CD4-positive, alpha-beta T cell treated with Interleukin-6 at 100 ng/mL for 8 hours (primary cell): ENCODE results near the gene FLNC.
A peak's percentile ranks its signal among the peaks of the same experiment; 100 is the strongest.

ENCODE experiments used
- DNase-seq: peaks from one replicate; pipeline ENCODE4 v3.0.0-alpha.2; 2020; ENCODE audit warnings: mixed read lengths, low spot score

The FLNC gene

GRCh38 chr7:128879939-128880746 is 49.9 kb downstream of the FLNC start:
- no peak for DNase-seq

- DNase-seq = no peak
Observed at GRCh38 chr7:128880791-128881457, 50.7 kb downstream of the FLNC start.

GRCh38 chr7:128881458-128882125 is 51.4 kb downstream of the FLNC start:
- no peak for DNase-seq

GRCh38 chr7:128882134-128882533 is 51.9 kb downstream of the FLNC start:
- no peak for DNase-seq

GRCh38 chr7:128883622-128884448 is 53.6 kb downstream of the FLNC start:
- DNase-seq = peak; percentile 75

- no peak for DNase-seq
Observed at GRCh38 chr7:128884561-128885369, 54.6 kb downstream of the FLNC start.

GRCh38 chr7:128885370-128886187 is 55.4 kb downstream of the FLNC start:
- no peak for DNase-seq

- DNase-seq = no peak
Observed at GRCh38 chr7:128886391-128887168, 56.4 kb downstream of the FLNC start.

GRCh38 chr7:128887169-128888038 is 57.2 kb downstream of the FLNC start:
- no peak for DNase-seq

GRCh38 chr7:128888039-128888755 is 58.0 kb downstream of the FLNC start:
- DNase-seq = no peak

- no peak for DNase-seq
Observed at GRCh38 chr7:128888756-128889095, 58.5 kb downstream of the FLNC start.

GRCh38 chr7:128889121-128889520 is 58.9 kb downstream of the FLNC start:
- DNase-seq = no peak

GRCh38 chr7:128890306-128891109 is 60.3 kb downstream of the FLNC start:
- no peak for DNase-seq

- DNase-seq = no peak
Observed at GRCh38 chr7:128891110-128891941, 61.1 kb downstream of the FLNC start.

GRCh38 chr7:128891942-128892269 is 61.7 kb downstream of the FLNC start:
- DNase-seq = no peak

- no peak for DNase-seq
Observed at GRCh38 chr7:128892521-128893250, 62.5 kb downstream of the FLNC start.
